GM21717 (cell line): Measurements from ENCODE around the gene PRR13.
A peak's percentile ranks its signal among the peaks of the same experiment; 100 is the strongest.

ENCODE experiments used
- ATAC-seq: cut with Tn5 transposase; IDR thresholded peaks from one replicate; pipeline ENCODE4 v1.9.1; 2021; ENCODE audit warnings: mild to moderate bottlenecking, moderate library complexity; ENCODE audit not compliant: unreplicated experiment

PRR13 gene

DNA sequence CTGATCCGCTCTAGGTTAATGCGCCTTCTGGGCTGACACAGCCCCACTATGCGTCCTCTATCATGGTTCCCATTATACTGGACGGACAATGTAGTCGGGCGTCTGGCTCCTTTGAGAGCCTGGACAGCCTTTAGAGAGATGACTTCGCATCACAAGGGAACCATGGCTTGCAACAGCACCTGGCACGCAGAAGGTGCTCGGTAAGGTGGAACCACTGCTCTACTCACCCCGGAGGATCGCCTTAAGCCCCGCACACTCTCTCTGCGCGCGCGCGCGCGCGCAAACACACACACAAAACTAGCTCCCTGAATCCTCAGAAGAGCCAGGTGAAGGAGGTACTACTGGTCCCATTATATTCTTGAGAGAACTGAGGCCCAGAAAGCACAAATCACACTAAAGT is 50.7 kb downstream of the PRR13 start:
- ATAC-seq, result no peak

- ATAC-seq, result peak; percentile 80
Observed at GRCh38 chr12:53492830-53493609, 51.5 kb downstream of the PRR13 start.

DNA sequence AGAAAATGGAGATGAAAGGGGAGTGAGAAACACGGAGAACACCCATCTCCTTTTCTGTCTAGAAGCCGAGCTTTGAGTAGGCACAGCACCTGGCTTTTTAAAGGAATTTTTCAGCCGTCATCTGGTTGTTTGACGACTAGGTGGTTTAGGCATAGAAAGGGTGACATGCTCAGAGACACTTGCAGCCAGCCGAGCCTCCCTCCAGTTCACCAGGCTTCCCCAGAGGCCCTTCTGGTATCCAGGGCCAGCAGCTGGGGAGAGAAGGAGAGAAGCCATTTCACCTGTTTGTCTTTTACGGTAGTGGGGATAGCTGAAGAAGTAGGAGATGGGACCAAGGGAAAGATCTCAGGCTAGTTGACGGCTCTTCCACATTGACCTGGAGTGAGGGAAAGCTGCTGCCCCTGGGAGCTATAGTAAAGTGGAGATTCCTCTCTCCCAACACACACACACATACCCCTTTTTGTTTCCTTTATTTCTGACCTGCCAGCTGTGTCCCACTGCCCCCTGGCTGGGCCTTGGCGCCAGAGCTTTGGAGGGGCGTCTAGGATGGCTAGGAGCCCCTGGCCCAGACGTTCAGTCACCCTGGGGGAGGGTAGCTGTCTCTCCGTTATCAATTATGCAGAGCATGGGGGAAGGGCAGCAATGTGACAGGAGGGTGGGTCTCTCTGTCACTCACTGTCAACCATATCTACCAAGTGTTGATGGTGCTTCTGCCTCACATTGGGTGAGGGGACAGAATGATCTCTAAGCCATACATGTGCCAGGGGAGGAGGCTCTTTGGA is 52.3 kb downstream of the PRR13 start:
- ATAC-seq, result no peak
